ENCODE data around the gene DPEP3.
"Not testable (repeated sequence)": the region's sequence is repeated elsewhere in the genome, so short reads cannot be mapped to it uniquely, and the experiment has no call there.

DPEP3 gene

GRCh38 chr16:67993207-67994039 is 13.1 kb upstream of the DPEP3 start:
- DNase-seq: peak; percentile 96

DNA sequence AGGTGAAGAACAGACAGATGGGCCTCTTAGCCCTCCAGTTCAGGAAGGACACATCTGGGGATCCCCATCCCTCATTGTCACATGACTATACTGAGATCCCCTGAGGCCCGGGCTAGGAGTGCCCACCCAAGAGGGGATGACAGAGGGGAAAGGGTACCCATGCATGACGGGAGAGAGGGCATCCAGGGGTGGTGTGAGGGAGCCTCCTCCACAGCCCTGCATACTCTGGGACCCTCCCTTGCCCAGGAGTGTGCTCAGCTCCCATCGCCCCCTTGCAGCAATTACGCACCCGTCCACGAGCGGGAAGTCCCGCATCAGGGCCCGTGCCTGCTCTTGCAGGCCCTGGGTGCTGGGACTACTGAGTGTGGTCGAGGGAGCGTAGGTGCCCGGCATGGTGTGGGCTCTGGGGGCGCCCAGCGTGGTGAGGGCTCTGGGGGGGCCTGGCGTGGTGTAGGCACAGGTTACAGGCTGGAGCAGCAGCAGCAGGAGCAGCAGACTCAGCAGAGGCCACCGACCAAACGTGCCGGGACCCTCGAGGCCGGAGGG is 12.4 kb upstream of the DPEP3 start:
- no peak for DNase-seq

GRCh38 chr16:67990018-67990386 is 9.7 kb upstream of the DPEP3 start:
- no peak for DNase-seq

DNA sequence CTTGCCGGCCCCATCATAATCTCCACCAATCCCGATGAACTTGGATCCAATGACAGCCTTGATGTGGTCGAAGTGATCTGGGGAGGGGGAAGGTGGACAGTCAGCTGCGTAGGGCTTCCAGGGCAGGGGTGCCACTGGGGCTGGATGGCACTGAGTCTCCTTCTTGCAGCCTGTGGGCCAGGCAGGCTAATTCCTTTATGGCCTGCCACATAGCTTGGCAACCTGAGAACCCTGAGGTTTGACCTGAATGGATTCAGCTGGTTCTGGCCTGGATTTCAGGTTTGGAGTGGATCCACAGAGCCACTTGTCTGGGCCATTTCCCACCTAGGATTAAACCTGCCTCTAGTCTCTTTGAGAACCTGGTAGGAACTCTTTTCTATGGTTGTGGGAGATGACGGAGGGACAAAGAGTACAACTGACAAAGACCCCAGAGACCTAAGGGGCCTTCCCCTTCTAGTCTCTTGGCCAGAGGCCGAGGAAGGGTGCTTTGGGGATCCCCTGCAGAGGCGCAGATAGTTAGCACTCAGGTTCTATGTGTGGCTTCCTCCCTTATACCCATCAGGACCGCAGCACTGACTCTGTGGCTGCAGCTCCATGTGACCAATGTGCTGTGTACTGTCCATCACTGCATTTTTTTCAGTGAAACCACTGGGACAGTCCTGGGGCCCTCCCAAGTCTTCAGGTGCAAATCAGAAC is 9.2 kb upstream of the DPEP3 start:
- no peak for DNase-seq

GRCh38 chr16:67988675-67989074 is 8.4 kb upstream of the DPEP3 start:
- DNase-seq: no peak

GRCh38 chr16:67987460-67988160 is 7.3 kb upstream of the DPEP3 start:
- no peak for DNase-seq

DNA sequence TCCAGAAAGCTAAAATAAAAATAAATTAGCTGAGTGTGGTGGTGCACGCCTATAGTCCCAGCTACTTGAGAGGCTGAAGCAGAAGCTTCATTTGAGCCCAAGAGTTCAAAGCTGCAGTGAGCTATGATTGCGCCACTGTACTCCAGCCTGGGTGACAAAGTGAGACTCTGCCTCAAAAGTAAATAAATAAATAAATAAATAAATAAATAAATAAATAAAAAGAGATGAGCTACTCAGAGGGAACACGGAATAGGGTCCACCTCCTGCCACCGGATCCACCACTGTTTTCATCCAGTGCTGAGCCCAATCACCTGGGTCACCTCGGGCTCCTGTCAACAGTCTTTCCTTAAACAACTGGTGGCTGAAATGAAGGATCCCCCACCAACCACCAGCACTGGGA is 6.7 kb upstream of the DPEP3 start:
- DNase-seq: no peak

- no peak for DNase-seq
These were observed 1.9 kb upstream of the DPEP3 start for GRCh38 chr16:67982011-67982696.

DNA sequence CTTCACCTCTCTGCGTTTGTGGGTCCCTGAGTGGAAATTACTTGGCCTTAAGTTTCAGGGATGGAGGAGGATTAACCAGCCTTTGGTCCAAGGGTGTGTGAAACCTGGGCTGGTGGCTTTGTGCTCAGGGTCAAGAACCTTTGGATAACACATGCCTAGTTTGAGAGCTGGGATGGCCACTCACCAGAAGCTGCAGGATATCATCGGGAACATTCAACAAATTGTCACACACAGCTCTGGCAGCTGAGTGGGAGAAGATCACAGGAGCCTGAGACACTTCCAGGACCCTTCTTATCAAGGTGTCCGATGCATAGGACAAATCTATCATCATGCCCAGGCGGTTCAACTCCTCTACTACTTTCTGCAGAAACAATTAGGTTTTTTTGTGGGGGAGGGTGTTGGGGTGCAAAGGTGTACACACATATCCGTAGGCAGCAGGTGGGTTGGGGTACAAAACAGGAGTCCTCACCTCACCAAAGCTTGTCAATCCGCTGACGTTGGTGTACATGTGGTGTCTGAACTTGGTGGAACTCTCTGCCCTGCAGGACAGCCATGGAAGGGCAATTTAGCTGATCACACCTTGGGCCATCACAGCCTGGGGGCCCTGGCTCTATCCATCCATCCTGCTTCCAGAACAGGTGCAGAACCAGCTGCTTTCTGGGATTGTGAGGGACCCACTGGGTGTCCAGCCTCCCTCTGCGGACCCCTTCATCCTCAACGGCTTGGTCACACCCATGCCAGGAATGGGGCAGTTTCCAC is 2.7 kb downstream of the DPEP3 start:
- no peak for DNase-seq

DNA sequence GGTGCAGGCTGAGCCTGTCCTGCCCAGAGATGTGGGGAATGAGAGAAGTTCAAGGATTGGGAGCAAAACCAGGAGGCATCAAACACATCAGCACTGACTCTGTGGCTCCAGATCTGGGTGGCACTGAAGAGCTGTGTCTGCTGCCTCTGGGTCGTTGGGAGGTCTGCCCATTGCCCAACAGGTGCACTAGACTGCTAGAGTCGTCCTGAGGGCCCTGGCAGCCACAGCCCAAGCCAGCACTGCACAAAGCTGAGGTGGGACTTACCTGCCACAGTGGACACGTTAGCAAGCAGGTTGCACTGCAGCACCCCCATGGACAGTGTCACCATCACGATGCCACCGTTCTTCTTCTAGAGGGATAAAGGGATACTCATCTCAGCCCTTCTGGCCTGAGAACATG is 3.3 kb downstream of the DPEP3 start:
- DNase-seq: no peak

DNA sequence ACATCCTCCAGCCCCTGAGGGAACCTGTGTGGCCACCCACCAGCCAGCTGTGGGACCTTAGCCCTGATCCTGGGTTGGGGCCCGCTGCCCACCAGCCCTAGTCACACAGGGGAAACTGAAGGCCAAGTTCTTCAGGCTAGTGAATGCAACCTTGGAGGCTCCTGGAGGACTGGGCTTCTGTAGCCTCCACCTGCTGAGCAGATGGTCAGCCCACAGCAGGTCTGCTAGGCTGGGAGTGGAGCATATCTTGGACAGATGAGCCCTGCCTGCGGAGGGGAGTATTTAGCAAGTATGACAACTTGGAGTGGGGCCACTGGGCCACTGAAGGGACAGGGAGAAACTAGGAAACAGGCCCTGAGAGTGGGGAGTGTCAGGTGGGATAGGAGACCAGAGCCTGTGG is 4.1 kb downstream of the DPEP3 start:
- no peak for DNase-seq

DNA sequence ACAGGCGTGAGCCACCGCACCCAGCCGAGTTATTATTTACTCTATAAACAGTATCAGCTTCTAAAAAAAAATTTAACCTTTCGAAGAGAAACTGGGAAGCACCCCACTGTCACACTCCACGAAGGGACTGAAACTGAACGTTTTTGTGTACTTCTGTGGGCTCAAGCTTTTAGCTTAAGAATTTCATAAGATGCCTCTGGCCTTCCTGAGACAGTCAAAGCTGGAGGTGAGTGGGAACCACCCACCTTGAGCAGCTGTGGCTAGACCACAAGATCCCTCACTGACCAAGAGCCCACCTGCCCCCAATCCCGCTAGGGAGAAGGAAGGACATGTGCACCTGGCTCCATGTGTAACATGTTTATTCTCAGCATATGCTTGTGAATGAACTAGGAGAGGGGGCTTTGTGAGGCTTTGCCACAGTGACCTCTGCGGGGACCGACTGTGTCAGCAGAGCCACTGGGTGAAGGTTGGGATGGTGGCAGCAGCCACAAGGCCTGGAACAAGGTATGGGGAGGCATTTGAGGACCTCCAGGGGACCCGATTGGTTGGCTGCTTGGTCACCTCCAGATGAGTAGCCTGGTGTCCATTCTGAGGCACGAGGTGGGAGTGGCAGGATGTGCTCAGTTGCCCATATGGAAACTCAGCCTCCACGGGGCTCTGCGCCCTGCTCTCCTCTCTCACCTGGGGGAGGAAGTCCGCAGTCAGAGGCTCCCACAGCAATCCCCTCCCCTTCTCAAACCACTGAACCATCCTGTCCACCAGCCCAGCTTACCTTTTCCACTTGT is 4.8 kb downstream of the DPEP3 start:
- DNase-seq: no peak

DNA sequence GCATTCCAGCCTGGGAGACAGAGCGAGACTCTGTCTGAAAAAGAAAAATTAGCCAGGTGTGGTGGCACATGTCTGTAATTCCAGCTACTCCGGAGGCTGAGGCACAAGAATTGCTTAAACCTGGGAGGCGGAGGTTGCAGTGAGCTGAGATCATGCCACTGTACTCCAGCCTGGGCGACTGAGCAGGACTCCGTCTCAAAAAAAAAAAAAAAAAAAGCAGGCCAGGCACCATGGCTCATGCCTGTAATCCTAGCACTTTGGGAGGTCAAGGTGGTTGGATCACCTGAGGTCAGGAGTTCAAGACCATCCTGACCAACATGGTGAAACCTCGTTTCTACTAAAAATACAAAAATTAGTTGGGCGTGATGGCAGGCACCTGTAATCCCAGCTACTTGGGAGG is 8.0 kb downstream of the DPEP3 start:
- DNase-seq: not testable (repeated sequence)

- no peak for DNase-seq
These were observed 9.2 kb downstream of the DPEP3 start for GRCh38 chr16:67971111-67971510.

DNA sequence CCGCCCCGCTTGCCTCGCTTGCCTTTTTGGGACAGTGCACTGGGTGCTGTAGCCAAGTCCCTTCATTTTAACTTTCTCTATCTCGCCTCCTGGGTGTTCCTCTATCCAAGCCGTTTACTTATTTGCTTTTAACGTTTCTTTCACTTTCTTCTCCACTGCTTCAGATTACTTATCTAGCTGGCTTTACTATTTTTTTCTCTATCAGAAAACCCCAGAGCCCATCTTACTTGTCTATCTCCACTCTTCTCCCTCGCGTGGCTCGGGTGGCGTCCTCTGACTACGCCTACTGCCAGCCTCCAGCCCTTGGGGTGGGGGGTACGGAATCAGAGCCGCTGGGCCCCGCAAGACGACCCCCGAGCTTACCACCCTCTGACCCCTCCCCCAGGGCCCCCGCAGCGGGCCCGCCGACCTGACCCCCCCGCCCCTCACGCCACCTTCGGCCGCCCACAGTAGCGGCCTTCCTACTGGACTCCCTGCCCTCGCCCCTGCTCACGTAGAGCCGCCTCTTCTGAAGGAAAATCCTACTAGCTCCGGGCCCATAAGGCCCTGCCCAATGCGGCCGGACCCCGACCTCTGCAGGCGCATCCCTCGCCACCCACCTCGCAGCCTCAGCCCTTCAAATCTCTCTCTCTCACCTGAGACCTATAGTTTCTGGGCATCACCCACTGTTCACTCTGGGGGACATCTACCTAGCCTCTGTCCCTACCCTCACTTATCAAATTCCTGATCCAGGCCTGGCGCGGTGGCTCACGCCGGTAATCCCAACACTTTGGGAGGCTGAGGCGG is 10.9 kb downstream of the DPEP3 start:
- no peak for DNase-seq

GRCh38 chr16:67968400-67969253 is 11.7 kb downstream of the DPEP3 start, which contains the start of gene SLC12A4:
Gene SLC12A4 (minus strand): TSS chr16:67968637. CDS start chr16:67968553, 84 bp downstream.
- DNase-seq: peak; percentile 95

GRCh38 chr16:67967958-67968399 is 12.3 kb downstream of the DPEP3 start:
- DNase-seq: peak; percentile 77

DNA sequence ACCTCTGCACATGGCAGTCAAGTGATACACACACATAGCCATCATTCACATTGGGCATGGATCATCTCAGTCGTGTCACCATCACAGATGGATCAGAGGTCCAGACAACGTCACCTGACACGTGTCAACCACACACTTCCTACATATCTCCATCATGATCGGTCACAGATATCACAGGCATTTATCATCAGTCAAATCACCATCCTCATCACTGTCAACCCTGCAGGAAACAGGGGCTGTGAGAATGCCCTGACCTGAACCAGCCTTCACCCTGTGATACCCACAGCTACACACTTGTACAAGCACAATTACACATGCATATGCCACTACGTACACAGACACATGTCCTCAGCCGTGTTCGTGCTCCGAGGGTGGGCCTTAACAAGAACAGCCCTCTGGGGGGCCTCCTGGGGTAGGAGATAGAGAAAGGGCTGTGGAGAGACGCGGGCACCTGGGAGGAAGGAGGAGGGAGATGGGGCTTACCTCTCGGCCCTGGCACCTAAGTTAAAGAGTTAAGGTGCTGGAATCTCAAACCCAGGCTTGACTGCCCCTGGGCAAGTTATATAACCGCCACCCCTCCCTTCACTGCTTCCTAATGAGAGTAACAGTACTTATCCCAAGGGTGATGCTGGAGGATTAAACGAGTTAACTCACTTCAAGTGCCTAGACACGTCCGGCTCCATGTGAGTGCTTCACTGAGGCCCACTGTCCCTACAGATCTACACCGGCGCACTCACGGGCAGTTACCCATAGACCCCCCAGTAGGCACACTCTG is 12.9 kb downstream of the DPEP3 start:
- peak; percentile 69 for DNase-seq

Measured in activated CD8-positive, alpha-beta memory T cell treated with anti-CD3 and anti-CD28 coated beads, Interleukin-2, amount 50 U/mL, for 48 hours (primary cell).